HG02981 (cell line): ENCODE results near the gene DMBT1.

Source experiments
- ATAC-seq: cut with Tn5 transposase; IDR thresholded peaks from one replicate; pipeline ENCODE4 v1.9.1; 2021; ENCODE audit warnings: mild to moderate bottlenecking, moderate library complexity; ENCODE audit not compliant: unreplicated experiment

The DMBT1 gene

GRCh38 chr10:122643931-122644534, 83.5 kb downstream of the DMBT1 start:
- ATAC-seq = no peak

GRCh38 chr10:122646511-122647382, 86.2 kb downstream of the DMBT1 start:
- no peak for ATAC-seq

DNA sequence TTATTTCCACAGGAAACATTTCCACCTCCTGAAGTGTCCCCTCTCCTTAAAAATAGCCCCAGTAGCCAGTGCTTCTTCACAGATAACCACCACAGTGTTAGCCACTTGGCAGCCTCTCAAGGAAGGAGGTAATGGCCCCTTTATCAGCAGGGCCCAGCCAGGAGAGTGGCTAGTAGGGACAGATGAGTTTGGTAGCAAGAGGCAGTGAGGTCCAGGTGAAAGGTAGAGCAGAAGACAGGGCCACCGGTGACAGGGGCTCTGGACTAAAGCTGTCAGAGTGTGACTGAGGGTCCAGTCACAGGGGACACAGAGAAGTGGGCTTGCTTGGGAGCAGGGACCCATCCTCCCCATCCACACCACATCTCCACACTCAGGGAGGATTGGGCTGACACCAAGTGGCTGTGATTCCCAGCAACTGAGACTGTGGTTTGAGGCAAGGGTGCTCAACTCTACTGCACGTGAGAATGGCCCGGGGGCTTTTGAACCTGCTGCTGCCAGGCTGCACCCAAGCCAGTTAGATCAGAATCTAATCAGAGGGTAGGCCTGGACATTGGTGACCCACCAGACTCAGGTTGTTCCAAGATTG, 86.9 kb downstream of the DMBT1 start:
- no peak for ATAC-seq

- ATAC-seq = no peak
Measured at GRCh38 chr10:122648599-122649428, 88.3 kb downstream of the DMBT1 start.

GRCh38 chr10:122649903-122650302, 89.3 kb downstream of the DMBT1 start:
- no peak for ATAC-seq

- no peak for ATAC-seq
Measured at GRCh38 chr10:122650331-122650730, 89.8 kb downstream of the DMBT1 start.

DNA sequence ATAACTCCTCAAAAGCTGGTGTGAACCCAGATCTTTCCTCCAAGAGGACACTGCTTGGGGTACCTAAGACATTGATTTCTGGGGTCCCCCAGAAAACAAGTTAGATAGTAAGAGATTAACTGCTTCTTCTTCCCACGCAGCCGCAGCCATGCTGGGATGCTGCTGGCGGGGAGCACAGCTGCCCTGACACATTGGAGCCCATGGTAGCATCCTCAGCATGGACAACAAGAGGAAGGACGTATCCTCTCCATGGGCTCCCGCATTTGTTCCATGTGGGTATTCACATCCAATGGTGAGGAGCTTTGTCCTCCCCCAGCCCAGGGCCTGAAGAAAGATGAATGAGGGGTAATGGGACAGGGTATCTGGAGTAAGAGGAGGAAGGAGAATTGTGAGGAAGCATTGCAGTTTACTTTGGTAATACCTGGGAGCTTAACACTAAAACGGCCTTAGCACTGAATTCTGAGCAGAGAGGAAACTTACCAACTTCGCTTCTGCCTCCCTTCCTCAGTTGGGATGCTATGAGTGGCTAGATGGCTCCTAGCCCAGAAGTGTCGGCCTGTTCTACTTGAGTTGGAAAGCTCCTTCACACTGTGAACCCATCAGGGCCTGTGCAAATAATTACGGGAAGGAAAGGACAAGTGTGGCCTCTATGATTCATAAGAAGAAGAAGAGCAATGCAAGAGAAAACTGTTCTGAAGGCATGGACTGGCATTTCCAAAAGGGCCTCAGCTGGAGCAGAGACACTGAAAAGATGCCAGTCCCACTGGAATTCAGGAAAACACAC, 95.2 kb downstream of the DMBT1 start:
- ATAC-seq = no peak

DNA sequence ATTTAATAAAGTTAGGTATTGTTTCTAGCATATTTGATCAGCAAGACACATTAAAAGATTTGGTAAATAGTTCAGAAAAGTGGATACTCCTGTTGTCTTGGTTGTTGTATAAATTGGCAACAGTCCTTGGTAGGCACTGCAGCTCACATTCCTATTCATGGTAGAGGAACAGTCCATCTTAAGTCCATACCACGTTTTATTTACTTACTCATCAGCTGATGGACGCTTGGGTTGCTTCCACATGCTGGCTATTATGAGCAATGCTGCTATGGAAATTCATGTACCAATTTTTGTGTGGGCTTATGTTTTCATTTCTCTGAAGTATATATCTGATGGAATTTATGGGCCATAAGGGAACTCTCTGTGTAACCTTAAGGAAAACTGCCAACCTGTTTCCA, 95.8 kb downstream of the DMBT1 start:
- ATAC-seq = no peak

- no peak for ATAC-seq
Measured at GRCh38 chr10:122656741-122657140, 96.2 kb downstream of the DMBT1 start.

GRCh38 chr10:122657255-122657654, 96.7 kb downstream of the DMBT1 start:
- ATAC-seq = no peak

GRCh38 chr10:122657729-122658128, 97.2 kb downstream of the DMBT1 start:
- no peak for ATAC-seq

GRCh38 chr10:122658356-122659049, 97.9 kb downstream of the DMBT1 start:
- ATAC-seq = no peak

DNA sequence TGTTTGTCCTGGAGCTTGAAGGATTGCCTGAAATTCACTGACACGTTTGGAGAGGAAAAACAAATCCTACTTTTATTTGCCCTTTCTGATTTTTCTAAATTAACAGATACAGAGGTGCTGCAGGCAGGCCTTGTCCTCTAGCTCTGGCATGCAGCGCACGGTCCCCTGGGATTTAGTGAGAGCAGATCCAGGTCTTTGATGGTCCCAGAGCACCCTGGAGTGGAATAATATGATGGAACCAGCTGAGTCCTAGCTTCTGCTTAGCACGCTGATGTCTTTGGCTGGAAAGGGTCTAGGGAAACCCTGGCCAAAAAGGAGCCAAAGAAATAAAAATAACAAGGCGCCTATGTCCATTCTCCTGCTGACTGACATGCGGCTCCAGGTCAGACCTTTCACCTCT, 98.6 kb downstream of the DMBT1 start:
- ATAC-seq = no peak

DNA sequence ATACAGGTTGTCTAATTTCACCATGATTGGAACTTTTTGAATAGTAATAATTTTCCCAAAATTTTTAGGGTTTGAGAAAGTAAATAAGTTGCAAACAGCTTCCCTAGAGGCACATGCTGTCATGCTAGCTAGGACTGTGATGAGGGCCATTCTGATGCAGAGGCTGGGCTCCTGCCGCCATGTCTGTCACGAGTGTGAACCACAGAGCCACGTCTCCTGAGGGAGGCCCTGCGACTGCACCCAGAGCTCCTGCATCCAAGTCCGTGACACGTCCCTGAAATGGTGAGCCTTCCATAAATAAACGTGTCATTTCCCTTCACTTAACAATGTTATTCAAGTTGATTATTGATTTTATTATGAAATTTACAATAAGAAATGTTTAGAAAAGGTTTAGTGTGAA, 99.1 kb downstream of the DMBT1 start:
- no peak for ATAC-seq

GRCh38 chr10:122660696-122661095, 100.1 kb downstream of the DMBT1 start:
- no peak for ATAC-seq

DNA sequence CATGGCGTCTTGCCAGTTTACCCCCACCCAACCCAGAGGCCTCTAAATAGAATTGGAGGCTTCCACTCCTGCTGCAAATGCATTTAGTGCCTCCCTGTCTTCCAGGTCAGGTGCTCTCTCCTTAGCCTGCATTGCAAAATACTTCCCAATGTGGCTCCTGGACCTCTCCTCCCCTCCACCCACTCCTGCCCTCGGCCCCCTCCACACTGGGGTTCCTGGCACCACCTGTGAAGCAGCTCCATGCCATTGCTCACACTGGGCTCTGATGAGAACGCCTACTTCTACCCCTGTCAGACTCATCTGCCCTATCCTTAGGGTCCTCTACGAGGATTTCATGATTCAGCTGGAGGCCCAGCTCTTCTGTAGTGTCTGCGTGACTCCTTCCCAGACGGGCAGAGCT, 101.7 kb downstream of the DMBT1 start:
- no peak for ATAC-seq

- no peak for ATAC-seq
Measured at GRCh38 chr10:122663516-122664130, 103.1 kb downstream of the DMBT1 start.

DNA sequence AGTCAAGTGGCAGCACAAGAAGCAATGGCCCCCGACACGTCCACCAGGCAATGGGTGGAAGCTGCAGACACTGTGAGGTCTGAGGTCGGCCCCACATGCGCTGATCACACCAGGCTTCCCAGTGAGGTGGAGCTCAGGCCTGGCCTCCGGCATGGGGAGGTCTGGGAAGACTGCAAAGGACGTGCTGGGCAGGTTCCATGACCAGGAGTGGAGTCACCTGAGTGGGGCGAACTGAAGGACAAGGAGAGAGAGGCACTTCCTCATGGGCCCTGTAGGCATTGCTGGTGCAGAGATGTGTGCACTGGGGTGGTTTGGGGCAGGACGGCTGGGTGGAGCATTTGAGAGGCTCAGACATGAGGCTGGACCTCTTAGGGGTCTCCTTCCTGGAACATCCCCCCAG, 103.9 kb downstream of the DMBT1 start:
- ATAC-seq = no peak

DNA sequence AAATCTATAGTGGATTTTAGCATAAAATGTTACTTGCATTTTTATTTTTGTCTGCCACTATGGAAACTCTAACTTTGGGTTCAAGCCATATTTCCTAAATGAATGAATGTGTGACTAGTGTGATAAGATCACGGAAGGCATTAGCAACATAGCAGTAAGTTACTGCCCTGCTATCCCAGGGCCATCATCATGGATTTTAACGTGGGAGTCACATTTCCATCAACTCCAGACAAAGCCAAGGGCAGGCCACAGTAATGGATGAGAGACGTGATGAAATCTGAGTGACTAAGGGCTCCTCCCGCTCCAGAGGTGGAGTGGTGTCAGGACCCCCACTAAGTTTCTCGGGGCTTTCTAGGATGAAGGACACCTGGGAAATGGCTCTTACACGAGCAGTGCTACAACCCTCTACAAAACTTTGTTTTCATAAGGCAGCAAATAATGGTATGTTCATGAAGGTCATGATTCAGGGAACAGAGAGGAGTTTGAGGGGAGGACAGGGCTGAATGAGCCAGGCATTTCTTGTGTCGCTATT, 104.8 kb downstream of the DMBT1 start:
- no peak for ATAC-seq
